GM18909 (cell line): ENCODE data around the gene TSHZ2.

Source experiments
- ATAC-seq: cut with Tn5 transposase; IDR thresholded peaks from one replicate; pipeline ENCODE4 v1.9.1; 2021; ENCODE audit warnings: mild to moderate bottlenecking; ENCODE audit not compliant: unreplicated experiment, poor library complexity

The TSHZ2 gene

DNA sequence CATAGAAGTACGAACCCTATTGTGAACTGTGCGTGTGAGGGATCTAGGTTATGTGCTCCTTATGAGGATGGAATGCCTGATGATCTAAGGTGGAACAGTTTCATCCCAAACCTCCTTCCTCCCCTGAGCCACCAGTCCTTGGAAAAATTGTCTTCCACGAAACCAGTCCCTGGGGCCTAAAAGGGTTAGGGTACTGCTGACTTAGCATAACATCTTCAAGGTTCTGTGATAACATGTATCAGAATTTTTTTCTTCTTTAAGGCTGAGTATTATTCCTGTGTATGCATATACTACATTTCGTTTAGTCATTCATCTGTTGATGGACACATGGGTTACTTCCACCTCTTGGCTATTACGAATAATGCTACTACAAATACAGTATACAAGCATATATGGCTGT is 80.2 kb downstream of the TSHZ2 start:
- no peak for ATAC-seq

DNA sequence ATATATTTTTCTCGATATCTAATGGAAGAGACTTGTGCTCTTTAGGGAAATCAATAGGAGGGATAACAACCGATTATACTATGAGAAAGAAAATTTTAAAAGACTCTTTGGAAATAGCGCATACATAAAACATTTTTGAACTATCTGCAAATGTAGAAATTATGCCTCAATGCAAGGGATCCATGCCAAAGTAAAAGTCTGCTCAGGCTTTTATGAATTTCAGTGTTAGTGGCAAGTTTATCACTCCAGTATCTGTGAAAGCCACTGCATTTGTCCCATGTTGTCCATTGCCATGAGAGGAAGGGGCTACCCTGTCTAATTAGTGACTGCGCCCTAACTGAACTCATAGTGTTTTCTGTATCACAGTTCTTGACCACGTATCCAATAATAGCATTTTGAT is 81.4 kb downstream of the TSHZ2 start:
- ATAC-seq, result no peak

DNA sequence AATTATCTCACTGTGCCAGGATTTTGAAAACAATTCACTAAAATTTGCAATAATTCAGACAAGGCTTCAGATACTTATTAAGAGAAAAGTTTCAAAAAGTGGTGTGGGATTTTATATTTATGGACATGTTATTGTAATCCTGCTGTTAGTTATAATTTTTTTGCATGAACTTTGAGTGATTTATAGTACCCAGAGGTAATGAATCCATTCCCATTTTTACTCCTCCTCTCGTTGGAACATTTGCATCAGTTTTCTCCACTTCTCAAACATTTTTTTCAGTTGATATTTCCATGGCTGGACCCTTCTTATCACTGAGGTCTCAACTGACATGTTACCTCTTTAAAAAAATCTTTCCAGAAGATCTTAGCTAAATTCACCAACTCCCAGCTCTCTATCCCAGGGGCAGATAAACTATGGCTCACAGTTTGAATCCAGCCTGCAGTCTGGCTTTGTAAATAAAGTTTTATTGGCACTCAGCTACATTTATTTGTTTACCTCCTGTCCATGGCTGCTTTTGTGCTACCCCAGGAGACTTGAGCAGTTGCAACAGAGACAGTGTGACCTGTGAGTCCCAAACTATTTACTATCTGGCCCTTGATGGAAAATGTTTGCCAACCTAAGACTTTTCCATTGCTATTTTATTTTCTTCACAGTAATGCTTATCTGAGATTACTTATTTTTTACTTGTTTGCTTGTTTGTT is 83.4 kb downstream of the TSHZ2 start:
- no peak for ATAC-seq

DNA sequence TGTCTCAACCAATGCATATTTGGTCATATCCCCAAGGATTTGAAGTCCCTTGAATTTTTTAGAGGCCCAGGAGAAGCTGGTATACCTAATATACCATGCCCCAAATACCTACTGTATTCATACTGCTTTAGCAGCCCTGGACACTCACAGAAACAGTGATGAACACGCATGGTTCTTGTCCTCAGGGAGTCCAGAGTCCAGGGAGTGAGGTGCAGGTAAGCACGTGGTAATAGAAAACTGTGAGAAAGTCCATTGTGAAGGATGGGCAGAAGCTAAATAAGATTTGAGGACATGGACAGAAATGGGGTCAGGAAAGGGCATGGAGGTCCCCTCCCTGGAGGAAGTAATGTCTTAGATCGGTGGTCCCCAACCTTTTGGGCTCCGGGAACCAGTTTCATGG is 85.4 kb downstream of the TSHZ2 start:
- ATAC-seq, result no peak

DNA sequence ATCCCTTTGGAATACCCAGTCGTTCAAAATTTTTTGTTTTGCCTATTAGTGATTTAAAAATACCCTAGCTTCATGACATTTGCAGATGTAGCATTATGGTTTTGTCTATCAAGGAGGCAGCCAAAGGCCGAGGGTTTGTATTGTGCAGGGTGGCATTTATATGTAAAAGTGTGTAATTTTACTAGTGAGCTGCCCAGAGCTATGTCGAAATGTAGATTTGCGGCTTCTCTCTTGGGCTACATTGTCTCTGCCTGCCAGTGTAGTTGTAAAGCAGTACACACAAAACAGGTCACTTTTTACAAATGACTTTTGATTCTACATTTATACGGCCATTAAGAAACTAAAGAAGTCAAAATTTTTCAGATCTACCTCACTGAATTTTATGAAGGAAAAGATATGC is 87.7 kb downstream of the TSHZ2 start:
- ATAC-seq, result no peak

DNA sequence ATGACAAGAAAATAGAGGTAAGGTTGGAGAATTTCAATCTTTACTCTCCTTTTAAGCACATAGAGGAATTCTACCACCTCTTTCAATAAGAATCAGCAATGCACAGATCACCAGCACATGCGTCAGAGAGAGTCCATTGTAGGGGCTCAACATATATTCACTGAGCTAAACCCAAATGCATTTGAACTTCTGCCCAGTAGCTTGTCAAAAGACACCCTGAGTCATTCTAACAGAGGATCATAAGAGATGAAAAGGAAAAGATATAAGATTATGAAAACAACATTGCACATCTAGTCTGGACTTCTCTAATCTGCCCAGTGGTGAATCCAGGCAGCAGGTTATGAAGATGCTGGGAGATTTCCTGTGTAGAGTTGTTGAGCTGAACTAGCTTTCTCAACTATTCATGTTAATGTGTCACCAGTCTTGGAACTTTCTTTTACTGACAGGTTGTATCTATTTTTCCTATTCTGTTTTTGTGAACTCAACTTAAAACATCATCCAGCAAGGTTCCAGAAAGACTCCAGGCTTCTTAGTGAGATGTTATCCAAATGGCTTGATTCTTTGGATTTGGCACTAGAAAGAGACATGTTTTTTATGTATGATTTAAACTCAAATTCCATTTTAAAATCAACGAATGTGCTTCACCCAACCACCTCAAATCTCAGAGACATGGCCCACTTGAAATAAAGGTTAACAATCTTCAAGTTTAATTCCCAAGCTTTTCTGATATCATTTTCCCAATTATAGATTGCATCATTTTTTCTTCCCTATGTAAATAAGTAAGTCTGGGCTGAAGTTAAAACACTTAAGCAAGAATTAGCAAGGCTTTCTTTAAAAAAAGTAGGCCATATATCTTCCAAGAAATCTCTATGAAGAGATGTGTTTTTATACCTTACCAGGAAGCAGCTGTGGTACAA is 89.3 kb downstream of the TSHZ2 start:
- ATAC-seq, result no peak

DNA sequence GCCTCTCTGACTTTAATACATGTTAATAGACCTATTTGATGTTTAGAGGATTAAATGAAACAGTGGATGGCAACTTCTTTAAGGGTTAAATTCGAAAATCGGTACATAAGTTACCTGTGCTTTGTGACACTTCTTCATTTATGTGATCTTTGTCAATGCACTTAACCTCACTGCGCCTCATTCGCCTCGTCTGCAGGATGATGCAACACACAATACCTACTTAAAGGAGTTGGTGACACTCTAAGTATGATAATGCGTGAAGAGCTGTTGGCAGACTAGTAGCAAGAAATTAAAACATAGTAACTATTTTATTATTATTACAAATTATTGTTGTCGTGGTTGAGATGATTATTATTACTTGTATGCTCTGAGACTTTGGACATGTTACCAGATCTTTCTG is 92.8 kb downstream of the TSHZ2 start:
- ATAC-seq, result no peak

DNA sequence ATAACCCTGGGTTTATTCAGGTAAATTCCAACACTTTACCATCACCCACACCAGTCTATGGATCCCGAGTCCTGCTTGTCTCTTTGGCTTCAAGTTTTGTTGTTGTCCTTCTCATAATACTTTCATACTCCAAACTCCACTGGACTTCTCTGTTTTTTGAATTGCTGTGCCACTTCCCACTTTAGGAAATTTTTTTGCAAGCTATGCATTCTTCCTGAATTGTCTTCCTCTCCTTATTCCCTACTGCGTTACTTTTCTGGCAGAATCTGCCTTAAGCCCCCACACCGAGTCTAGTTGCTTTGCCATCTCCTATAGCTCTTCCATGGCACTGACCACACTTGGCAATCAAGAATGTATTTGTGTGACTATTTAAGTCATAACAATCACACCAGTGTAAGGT is 96.1 kb downstream of the TSHZ2 start:
- no peak for ATAC-seq

DNA sequence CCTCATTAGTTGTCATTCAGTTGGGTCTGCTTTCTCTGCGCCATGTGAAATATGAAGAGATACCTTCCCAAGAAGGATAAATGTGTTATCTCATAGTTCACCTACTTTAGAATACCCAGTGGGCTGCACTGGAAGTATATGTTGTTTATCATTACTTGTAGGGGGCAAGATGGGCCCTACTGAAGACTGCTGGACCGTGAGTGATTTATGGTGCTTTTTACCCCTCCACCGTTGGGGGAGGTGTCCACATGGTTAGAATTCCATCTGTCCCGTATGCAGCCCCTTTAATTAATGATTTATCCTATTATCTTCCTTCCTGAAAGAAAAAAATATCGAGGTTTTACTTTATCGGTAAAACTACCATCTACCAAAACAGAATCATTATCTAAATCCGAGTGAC is 97.0 kb downstream of the TSHZ2 start:
- no peak for ATAC-seq

DNA sequence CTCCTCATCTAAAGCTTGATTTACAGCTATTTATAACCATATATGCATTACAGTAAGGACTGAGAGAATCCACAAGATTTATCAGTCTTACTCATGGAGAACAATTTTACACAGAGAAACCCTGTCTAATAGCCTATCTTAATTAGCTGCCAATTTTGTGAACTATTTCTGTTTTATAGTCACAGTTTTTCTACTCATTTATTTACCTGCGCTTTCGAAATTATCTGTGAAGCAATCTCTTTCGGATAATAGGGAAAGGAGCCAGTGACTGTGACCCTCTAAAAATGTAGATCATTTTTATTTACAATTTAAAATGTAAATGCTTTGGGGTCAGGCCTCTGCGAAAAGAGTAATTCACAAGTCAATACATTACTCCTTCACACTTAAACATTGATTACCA is 98.1 kb downstream of the TSHZ2 start:
- no peak for ATAC-seq

DNA sequence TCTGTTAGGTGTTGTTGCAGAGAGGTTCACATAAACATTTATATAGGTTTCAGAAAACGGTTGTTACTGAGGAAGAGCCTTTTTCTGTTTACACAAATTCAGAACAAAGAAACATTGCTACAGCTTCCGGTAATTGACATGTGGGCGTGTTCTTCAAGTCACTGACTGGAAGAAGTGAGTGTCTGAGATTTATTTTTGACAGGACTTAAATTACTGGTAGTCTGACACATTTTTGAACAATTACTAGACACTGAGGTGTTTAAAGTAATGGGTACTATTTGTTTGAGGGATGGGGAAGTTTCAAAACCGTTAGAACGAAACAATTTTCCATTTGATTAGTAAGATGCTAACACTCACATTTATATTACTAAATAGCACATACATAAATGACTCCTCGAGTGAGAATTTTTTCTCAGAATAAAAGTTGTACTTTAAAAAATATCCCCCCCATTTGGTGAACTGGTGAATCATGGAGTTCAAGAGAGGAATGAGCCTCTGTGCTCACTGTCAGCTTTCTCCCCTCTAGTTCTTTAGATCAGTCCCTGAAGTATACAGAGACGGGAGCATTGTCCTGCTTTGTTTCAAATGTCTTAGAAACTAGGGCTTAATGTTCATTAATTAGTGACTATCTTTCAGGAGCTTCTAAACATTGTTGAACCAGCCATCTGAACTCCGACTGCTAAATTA is 98.7 kb downstream of the TSHZ2 start:
- no peak for ATAC-seq

DNA sequence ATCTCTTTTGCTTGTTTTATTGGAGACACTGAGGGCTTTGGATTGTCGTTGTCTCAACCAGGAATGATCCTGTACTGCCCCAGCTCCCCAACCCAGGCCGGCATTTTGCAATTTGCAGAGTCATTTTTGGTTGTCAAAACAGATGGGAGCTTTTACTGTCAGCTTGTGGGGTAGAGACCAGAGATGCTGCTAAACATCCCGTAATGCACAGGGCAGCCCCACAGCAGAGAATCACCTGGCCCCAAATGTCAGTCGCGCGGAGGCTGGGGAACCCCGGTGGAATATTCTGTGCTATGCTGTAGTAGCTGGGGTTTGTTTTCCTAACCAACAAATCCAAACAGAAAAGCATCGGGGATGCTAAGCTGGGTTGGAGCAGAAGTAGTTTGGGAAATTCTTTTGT is 99.7 kb downstream of the TSHZ2 start:
- ATAC-seq, result no peak

DNA sequence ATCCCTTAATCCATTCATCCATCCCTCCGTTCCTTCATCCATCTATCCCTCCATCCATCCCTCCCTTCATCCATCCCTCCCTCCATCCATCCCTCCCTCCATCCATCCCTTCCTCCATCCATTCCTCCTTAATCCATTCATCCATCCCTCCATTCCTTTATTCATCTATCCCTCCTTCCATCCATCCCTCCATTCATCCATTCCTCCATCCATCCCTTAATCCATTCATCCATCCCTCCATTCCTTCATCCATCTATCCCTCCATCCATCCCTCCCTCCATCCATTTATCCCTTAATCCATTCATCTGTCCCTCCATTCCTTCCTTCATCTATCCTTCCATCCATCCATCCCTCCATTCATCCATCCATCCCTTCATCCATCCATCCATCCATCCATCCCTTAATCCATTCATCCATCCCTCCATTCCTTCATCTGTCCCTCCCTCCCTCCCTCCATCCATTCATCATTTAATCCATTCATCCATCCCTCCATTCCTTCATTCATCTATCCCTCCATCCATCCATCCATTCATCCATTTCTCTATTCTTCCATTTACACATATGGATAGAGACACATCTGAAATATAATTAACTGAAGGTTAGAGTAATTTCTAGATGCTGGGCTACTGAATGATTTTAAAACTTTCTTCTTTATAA is 100.9 kb downstream of the TSHZ2 start:
- no peak for ATAC-seq

DNA sequence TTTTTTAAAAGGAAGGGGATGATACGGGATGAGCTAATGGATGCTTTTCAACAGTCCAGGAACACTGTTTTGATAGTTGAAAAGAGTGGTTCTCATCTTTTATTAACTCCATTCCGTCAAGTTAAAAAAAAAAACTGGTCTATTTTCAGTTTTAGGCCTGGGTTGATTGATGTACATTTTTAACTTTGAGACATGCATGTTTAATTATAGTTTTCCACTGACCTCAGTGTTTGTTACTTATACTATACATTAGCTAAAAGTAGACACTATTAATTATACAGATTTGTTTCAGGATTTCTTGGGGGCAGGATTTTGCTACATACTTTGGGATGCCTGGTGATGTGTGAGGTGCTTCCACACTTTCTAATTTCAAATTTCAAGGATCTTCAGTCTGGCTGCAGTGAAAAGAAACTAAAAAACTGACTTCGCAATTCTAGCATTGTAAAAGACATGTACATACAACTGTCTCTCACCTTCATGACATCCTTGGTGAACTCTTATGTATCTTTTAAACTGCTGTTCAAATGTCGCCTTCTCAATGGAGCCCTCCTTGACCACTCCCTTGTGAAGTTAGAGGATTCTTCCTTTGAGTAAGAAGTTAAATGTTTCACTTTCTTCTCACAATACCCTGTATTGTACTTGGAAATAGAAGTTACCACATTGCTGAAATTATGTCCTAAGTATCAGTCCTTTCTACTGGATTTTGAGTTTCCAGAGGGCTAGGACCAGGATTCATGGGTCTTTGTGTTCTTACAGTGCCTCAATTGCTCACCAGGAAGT is 101.7 kb downstream of the TSHZ2 start:
- no peak for ATAC-seq

DNA sequence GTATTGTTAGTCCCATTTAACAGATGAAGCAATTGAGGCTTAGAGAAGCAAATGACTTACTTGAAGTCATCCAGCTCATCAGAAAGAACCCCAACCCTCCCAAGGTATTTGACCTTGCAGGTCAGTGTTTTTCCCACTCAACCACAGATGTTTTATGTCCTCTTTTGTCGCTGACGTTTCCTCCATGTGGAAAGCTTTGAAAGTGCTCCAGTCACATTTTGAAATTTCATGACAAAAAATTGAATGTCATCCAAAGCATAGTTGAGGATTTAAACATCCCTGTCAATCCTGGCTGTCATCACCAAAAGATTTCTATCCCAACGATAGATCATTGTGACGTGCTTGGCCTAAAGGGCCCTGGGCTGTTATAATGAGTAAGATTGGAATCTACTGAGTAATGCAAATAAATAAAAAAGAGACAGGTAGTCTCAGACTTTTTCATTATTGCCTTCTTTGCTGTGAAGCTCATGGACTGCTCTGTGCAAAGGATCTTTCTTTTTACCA is 102.7 kb downstream of the TSHZ2 start:
- no peak for ATAC-seq

DNA sequence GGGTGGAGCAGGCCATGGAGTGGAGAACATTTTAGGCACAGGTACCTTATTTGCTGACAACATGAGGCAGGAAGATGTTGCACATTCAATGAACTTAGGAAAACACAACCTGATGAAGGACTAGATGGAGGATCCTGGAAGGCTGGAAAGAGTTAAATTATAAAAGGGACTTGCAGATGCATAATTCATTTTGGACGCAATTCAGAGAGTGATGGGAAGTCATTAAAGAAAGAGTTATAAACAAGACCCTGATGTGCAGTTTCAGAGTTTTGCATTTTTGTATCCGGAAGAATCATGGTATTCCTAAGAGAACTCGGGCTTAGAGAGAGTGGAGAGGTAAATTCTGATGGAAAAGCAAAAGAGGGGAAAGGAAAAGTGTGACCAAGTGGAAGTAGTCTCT is 104.5 kb downstream of the TSHZ2 start:
- no peak for ATAC-seq

DNA sequence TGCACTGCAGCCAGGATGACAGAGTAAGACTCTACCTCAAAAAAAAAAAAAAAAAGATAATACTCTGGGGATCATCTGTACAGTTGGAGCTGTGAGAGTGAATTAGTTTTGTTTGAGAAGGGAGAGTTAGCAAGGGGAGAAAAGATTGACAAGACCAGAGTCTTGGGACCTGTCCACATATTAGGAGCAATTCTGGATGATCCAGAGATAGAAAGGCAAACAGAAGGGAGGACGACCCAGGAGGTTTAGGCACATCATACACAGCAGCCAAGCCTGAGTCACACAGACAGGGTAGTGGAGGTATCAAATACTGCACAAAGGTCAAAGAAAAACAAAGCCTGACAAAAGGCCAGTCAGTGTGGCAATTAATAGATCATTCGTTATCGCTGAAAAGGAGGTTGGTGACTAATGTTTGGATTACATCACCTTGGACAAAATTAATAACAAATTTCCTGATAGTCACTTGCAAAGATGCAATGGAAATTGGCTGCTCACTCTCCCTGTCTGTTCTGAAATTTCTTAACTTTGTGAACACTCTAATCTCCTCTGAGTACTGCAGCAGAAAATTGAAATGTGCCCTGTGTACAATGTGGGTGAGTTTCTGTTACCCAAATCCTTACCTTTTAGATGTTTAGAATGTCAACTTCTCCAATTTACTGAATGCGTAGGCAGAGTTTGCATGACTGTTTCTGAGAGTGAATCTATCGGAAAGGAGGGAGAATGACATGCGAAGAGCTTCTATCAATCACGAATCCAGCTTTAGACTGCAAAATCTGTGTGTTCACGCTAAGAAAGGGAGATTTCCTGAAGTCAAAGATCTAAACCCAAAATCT is 105.4 kb downstream of the TSHZ2 start:
- ATAC-seq, result no peak

DNA sequence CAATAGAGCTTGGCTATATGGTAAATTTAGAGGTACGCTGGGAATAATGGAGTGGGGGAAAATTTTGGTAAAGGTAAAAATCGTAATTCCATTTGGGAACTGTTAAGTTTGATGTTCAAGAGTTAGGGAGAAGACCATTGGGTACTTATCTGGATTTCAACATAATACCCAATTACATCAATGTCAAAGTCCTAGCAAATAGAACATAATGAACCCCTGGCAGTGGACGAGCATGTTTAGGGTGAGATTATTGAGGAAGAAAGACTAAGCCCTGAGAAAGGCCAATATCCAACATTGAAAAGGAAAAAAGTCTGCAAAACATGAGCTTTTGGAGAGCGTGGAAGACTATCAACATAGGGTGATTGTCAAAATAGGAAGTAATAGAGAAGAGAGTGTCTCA is 106.6 kb downstream of the TSHZ2 start:
- no peak for ATAC-seq

DNA sequence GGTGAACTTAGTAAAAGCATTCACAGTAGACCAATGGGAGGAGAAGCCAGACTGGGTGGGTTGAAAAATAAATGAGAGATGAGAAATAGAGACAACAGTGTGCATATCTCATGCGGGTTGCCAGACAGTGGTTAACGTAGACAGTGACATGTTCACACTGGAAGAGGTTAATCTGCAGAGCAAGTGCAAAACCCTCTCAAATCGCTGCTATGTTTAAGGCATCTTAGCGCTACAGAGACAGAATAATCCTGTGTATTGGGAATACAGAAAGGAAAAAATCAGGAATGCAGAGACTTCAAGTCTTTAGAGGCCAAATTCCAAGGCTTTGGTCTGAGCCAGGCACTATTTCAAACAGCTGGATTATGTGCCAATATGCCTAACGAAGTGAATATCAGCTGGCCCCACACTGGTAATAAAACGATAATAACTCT is 107.1 kb downstream of the TSHZ2 start:
- ATAC-seq, result no peak
